Measurements from ENCODE around the gene SSBP3.

DNA sequence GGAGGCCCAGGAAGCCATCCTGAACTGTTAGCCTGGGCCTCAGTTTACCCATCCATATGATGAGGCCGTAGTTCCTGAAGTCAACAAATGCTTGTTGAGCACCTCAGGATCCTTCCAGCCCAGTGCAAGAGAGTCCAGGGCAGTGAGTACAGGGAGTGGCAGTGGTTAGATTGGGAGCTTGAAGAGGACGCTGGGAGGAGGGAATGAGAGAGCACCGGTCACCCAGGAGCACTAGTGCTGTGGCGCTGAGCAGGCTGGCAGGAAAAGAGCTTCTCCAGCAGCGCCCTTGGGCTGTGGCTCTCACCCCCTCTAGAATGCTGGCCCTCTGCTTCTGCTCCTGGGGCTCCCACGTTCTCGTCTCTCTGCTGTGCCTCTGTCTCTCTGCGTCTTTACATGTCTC lies 10.2 kb upstream of the SSBP3 start:
- TF ChIP-seq, protein P1, sequence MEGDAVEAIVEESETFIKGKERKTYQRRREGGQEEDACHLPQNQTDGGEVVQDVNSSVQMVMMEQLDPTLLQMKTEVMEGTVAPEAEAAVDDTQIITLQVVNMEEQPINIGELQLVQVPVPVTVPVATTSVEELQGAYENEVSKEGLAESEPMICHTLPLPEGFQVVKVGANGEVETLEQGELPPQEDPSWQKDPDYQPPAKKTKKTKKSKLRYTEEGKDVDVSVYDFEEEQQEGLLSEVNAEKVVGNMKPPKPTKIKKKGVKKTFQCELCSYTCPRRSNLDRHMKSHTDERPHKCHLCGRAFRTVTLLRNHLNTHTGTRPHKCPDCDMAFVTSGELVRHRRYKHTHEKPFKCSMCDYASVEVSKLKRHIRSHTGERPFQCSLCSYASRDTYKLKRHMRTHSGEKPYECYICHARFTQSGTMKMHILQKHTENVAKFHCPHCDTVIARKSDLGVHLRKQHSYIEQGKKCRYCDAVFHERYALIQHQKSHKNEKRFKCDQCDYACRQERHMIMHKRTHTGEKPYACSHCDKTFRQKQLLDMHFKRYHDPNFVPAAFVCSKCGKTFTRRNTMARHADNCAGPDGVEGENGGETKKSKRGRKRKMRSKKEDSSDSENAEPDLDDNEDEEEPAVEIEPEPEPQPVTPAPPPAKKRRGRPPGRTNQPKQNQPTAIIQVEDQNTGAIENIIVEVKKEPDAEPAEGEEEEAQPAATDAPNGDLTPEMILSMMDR (IDR thresholded peaks at IDR 0.05): no peak
- TF ChIP-seq POLR2A (IDR thresholded peaks at IDR 0.05): no peak
